GM12875 (cell line): ENCODE results near the gene LIF.

Experiments
- H3K4me3 ChIP-seq: one replicate; pipeline ENCODE4 v1.5.1; 2011; ENCODE audit warnings: low read depth, low read length, control low read depth
- TF ChIP-seq, protein P1 (sequence below): IDR thresholded peaks from 2 replicates; pipeline ENCODE4 v1.5.1; 2011; ENCODE audit warnings: low read depth, mild to moderate bottlenecking, control low read depth, inconsistent platforms, low read length, moderate library complexity, borderline replicate concordance; ENCODE audit not compliant: insufficient read depth

LIF gene

DNA sequence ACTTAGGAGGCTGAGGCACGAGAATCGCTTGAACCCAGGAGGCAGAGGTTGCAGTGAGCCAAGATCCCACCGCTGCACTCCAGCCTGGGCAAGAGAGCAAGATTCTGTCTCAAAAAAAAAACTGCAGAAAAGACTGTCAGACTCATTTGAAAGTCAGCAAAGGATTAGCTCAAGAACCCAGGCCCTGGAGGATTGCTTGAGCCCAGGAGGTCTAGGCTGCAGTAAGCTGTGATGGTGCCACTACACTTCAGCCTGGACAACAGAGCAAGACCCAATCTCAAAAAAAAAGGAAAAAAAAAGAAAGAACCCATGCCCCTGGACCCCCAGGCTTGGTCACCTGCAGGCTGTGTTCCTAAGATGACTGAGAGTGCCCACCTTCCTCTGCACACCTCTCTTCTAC, 16.2 kb downstream of the LIF start:
- no peak overlapping the region for H3K4me3 ChIP-seq
- TF ChIP-seq, protein P1, sequence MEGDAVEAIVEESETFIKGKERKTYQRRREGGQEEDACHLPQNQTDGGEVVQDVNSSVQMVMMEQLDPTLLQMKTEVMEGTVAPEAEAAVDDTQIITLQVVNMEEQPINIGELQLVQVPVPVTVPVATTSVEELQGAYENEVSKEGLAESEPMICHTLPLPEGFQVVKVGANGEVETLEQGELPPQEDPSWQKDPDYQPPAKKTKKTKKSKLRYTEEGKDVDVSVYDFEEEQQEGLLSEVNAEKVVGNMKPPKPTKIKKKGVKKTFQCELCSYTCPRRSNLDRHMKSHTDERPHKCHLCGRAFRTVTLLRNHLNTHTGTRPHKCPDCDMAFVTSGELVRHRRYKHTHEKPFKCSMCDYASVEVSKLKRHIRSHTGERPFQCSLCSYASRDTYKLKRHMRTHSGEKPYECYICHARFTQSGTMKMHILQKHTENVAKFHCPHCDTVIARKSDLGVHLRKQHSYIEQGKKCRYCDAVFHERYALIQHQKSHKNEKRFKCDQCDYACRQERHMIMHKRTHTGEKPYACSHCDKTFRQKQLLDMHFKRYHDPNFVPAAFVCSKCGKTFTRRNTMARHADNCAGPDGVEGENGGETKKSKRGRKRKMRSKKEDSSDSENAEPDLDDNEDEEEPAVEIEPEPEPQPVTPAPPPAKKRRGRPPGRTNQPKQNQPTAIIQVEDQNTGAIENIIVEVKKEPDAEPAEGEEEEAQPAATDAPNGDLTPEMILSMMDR, result no peak

DNA sequence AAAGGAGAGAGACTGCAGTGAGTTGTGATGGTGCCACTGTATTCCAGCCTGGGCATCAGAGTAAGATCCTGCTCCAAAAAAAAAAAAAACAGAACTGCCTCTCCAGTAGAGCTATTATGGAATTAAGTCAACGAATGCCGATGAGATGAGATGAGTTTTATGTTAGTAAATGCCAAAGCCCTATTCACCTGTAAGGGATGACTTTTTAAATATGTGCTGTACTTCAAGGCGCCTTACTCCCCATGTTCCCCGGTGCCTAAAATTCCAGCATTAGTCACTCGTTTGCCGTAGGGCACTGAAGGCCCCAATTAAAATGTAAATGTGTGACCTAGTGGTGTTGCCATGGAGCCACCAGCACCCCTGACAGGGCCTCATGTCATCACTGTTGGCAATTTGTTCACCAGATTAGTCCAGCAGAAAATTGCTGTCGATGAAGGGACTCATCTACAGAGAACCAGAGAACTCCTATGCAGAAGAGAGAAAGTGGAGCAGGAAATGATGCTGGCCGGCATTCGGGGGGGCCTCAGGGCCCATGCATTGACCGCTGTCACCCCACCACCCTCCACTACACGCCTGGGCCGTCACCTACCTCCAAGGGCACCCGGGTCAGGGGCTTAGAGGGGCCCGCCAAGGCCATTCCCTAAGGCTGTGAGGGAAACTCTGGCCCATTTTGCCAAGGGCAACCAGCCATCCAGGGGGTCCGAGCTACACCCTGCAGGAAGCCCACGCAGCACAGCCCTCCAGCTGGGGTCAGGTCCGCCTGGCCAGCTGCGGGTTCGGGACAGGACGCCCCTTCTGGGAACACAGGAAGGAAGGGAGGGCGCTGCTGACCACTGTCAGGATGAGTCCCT, 17.8 kb downstream of the LIF start:
- TF ChIP-seq, protein P1, result no peak
- no peak overlapping the region for H3K4me3 ChIP-seq

DNA sequence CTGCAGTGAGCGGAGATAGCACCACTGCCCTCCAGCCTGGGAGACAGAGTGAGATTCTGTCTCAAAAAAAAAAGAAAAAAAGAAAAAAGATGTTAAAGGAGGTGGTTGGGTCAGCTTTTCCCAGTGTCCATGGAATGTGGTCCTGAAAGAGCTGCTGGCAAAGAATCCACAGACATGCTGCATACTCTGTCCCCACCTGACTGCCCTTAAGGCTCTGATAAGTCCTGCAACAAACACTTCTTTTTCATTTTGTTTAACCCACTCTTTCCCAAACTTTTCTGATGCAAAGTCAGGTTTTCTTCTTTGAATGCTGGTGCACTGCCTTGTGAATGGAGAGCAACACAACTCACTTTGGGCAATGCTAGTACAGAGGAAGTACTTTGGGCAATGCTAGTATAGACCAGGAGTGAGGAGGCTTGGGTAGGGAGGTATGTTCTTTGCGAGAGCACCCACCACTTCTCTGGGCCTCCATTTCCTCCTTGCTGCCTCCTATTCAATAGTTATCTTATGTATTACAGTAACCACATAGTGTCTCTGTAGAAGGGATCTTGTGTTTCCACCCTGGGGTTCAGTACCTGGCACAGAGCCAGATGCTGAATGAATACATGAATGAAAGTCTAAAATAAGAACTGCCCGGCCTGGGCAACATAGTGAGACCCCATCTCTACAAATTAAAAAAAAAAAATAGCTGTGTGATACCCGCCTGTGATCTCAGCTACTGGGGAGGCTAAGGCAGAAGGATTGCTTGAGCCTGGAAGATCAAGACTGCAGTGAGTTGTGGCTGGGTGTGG, 18.9 kb downstream of the LIF start:
- no peak overlapping the region for H3K4me3 ChIP-seq
- TF ChIP-seq, protein P1, result no peak

DNA sequence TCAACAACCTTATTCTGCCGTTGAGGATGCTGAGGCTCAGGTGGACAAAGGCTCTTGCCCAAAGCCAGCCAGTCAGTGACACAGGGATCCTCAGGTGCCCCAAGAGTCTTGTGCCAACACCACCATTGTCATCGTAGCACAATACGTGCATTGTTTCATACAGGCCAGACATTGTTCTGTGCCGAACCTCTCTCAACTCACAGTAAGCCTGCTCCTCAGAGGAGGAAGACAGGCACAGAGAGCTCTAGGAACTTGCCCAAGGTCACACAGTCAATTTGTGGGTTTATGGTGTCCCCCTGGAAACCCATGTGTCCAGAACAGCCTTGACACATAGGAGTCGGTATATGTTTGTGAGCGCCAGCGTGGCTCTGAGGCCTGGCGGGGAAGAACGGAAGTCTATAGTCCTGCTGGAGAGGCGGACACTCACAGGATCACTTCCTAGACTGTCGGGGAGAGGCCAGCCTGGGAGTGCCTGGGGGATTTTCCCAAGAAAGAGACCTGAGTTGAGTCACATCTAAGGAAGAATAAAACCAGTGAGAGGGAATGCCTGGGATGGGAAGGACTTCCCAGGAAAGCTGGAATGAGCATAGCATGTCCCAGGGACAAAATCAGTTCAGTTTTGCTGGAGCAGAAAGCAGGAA, 20.2 kb downstream of the LIF start:
- no peak overlapping the region for H3K4me3 ChIP-seq
- TF ChIP-seq, protein P1, result no peak

DNA sequence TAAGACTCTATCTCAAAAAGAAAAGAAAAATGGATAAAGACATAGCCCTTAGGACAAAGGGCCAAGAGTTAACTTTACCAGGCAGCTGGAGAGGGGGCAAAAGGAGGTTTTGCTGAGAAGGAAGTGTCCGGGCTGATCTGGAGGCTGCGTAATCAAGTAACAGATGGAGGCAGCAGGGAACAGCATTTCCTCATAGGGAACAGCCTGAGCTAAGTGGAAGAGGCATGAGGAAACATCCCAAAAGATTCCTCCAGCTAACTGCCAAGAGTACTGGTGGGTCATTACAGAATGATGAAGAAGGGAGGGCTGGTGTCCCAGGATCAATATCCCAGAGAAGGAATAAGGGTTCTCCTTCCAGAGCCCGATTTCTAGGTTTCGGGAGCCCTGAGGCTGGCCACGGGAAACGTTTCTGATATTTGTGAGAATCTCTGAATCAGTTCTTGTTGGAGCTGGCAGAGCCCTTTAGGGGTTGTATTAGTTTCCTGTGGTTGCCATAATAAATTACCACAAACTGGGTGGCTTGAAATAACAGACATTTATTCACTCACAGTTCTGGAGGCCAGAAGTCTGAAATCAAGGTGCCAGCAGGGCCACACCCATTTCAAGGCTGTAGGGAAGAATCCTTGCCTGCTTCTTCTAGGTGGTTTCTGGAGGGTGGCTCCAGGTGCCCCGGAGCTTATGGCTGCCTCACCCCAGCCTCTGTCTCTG, 21.2 kb downstream of the LIF start:
- no peak overlapping the region for H3K4me3 ChIP-seq
- TF ChIP-seq, protein P1, result no peak

DNA sequence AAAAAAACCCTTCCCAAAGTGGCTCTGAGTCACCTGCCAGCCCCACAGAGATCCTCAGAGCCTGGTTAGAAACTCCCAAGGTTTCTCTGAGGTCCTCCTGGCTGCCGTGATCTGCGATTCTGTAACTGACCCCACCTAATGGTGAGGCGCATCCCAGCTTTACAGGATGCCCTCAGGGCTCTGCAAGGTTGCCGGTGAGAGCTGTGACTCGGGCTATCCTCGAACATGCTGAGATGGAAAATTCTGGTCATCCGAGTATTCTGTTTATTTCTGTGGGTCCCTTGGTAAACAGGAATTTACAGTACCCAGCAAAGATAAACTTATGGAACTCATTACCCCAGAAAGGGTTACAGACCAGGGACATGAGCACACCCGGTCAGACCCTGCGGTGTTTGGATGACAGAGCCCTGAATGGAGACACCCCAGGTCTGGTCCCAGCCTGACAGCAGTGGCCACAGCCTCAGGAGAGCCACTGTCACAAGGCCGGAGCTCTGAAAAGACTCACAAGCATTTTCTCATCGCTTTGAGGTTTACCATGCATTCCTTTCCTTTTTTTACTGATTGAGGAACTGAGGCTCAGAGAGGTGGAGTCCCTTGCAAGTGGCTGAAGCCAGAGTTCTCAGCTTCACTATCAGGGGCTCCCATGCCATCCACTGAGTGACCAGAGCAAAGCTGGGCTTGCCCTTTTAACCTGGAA, 22.2 kb downstream of the LIF start:
- TF ChIP-seq, protein P1, result no peak
- H3K4me3 ChIP-seq, result no peak overlapping the region
